Endothelial cell (in vitro differentiated cells): Measurements from ENCODE around the gene ZSWIM6. TPM values are rescaled to one million over a fixed set of nuclear protein-coding genes. Genes with fewer than 3 reads are reported as not detected.

Source experiments
- DNase-seq: peaks from one replicate; pipeline ENCODE4 v3.0.0; 2021; ENCODE audit warnings: low spot score
- H3K27ac Mint-ChIP-seq: one replicate; pipeline ENCODE4 v1.8.0; 2021; ENCODE audit warnings: mixed read lengths, inconsistent platforms; ENCODE audit not compliant: unreplicated experiment
- H3K27me3 Mint-ChIP-seq: one replicate; pipeline ENCODE4 v1.8.0; 2021; ENCODE audit warnings: mild to moderate bottlenecking, moderate library complexity, mixed read lengths, inconsistent platforms; ENCODE audit not compliant: unreplicated experiment
- H3K36me3 Mint-ChIP-seq: one replicate; pipeline ENCODE4 v1.8.0; 2021; ENCODE audit warnings: mild to moderate bottlenecking, low read depth, mixed read lengths, inconsistent platforms; ENCODE audit not compliant: unreplicated experiment
- H3K4me1 Mint-ChIP-seq: one replicate; pipeline ENCODE4 v1.8.0; 2021; ENCODE audit warnings: mild to moderate bottlenecking, mixed read lengths, inconsistent platforms; ENCODE audit not compliant: unreplicated experiment
- H3K4me3 Mint-ChIP-seq: one replicate; pipeline ENCODE4 v1.8.0; 2021; ENCODE audit warnings: mild to moderate bottlenecking, mixed read lengths, inconsistent platforms; ENCODE audit not compliant: unreplicated experiment
- H3K9me3 Mint-ChIP-seq: one replicate; pipeline ENCODE4 v1.8.0; 2021; ENCODE audit warnings: mixed read lengths, inconsistent platforms; ENCODE audit not compliant: unreplicated experiment
- CTCF ChIP-seq: fragments of 200-600 bp; sonication (generic); IDR thresholded peaks from one replicate; pipeline ENCODE4 v1.5.0; 2021; ENCODE audit warnings: antibody characterized with exemption; ENCODE audit not compliant: unreplicated experiment
- total RNA-seq: library from RNA; stranded (reverse); fragmentation: NEBNext Ultra II Directional; extraction: Animal tissue kit (Norgen Biotek cat#: 25700); gene quantifications from one replicate; pipeline ENCODE4 v1.2.1, GENCODE V29; 2021; ENCODE audit not compliant: unreplicated experiment

Gene ZSWIM6
- total RNA-seq, 1 donor from 2014 or later = 77.0 TPM

- H3K27me3 Mint-ChIP-seq = peaks cover 3% of the 10 kb centered on the region
- H3K4me1 Mint-ChIP-seq = peaks cover 25% of the 10 kb centered on the region
- H3K4me3 Mint-ChIP-seq = no peak overlapping the region
- H3K9me3 Mint-ChIP-seq = no peaks in the 10 kb centered on the region
- H3K27ac Mint-ChIP-seq = no peak overlapping the region
- DNase-seq = no peak
- H3K36me3 Mint-ChIP-seq = no peaks in the 10 kb centered on the region
- TF ChIP-seq CTCF = no peak
Measured at GRCh38 chr5:61293071-61293470, 39.0 kb upstream of the ZSWIM6 start.

DNA sequence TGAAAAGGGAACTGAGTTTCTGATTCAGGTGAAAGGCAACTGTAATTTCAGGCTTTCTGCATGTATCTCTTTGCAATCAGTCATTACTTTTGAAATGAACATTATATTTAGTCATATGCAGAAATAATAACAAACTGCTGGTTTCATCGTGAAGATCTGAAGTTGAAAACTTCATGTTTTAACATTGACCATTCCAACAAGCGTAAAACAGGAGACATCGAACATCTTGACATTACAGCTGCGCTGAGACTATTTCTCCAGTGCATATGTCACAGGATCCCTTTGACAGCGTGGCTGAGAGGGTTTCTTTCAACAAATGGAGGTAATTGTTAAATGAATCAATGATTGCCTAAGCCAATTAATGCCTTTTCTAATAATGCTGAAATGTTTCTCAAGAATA is 38.2 kb upstream of the ZSWIM6 start:
- peaks cover 29% of the 10 kb centered on the region for H3K4me1 Mint-ChIP-seq
- TF ChIP-seq CTCF = no peak
- peaks cover 3% of the 10 kb centered on the region for H3K27me3 Mint-ChIP-seq
- no peaks in the 10 kb centered on the region for H3K36me3 Mint-ChIP-seq
- no peak overlapping the region for H3K4me3 Mint-ChIP-seq
- DNase-seq = no peak
- no peaks in the 10 kb centered on the region for H3K9me3 Mint-ChIP-seq
- no peak overlapping the region for H3K27ac Mint-ChIP-seq

DNA sequence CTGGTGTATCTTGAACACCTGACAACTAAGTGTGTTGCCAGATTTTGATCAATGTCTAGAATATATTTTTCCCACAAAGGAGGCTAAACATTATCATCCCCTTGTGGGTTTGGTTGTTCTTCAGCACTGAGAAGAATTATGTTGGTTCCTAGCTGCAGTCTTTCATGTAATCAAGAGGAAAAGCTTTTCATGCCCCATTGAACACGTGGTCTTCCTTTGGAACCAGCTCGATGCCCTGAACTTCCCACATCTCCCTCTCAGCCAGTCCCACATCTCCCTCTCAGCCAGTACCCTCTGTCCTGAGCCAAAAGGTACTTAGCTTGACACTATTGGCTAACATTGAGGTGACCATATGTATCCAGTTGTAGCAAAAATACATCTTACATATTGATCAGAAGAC is 36.7 kb upstream of the ZSWIM6 start:
- Mint-ChIP-seq H3K4me1 (peaks cover 25% of the 10 kb centered on the region), H3K9me3 (no peaks in the 10 kb centered on the region), H3K27ac (no peak overlapping the region), H3K27me3 (peaks cover 3% of the 10 kb centered on the region), H3K36me3 (no peaks in the 10 kb centered on the region), H3K4me3 (no peak overlapping the region)
- TF ChIP-seq CTCF = no peak
- no peak for DNase-seq

DNA sequence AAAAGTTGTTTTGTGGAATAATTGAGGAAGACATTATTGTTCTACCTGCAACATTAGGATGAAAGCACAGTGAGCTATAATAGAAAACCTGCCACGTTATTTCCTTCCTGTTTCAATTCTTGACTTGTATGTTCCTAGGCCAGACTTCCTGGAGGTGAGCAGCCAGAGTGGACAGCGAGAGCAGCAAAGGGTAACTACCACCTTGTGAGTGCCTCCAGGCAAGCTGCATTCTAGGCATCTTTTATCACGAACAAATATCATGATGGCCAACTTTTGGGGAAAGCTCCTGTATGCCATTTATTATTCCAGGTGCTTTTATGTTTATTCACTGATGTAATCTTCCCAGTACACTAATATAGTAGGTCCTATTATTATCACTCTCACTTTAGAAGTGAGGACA is 34.0 kb upstream of the ZSWIM6 start:
- no peaks in the 10 kb centered on the region for H3K36me3 Mint-ChIP-seq
- no peak overlapping the region for H3K27ac Mint-ChIP-seq
- no peak for TF ChIP-seq CTCF
- DNase-seq = no peak
- no peaks in the 10 kb centered on the region for H3K9me3 Mint-ChIP-seq
- H3K4me1 Mint-ChIP-seq = peaks cover 23% of the 10 kb centered on the region
- H3K27me3 Mint-ChIP-seq = peaks cover 3% of the 10 kb centered on the region
- H3K4me3 Mint-ChIP-seq = no peak overlapping the region

GRCh38 chr5:61298580-61298979 is 33.5 kb upstream of the ZSWIM6 start:
- DNase-seq = no peak
- no peak overlapping the region for H3K4me3 Mint-ChIP-seq
- H3K27me3 Mint-ChIP-seq = peaks cover 3% of the 10 kb centered on the region
- no peak for TF ChIP-seq CTCF
- no peaks in the 10 kb centered on the region for H3K9me3 Mint-ChIP-seq
- H3K36me3 Mint-ChIP-seq = no peaks in the 10 kb centered on the region
- H3K27ac Mint-ChIP-seq = no peak overlapping the region
- H3K4me1 Mint-ChIP-seq = peaks cover 23% of the 10 kb centered on the region
